ENCODE results near the gene CHI3L2.

DNA sequence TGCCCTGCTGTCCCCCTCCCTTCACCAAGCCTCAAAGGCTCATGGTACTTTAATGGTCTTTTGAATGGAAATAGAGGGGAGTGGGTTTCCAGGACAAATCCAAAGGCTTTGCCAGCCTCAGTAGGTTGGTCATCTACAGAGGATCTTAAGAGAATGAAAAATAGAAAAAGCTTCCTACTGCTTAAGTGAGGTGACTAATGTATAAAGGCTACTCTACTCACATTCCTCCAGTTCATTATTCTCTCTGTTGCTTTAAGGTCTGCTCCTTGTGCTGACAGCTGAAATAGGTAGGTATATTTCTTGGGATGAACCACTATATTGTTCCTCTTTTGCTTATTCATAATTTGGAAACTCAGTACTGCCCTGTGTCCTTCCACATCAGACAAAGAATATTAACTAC is 52.8 kb downstream of the CHI3L2 start:
- TF ChIP-seq, protein P1, sequence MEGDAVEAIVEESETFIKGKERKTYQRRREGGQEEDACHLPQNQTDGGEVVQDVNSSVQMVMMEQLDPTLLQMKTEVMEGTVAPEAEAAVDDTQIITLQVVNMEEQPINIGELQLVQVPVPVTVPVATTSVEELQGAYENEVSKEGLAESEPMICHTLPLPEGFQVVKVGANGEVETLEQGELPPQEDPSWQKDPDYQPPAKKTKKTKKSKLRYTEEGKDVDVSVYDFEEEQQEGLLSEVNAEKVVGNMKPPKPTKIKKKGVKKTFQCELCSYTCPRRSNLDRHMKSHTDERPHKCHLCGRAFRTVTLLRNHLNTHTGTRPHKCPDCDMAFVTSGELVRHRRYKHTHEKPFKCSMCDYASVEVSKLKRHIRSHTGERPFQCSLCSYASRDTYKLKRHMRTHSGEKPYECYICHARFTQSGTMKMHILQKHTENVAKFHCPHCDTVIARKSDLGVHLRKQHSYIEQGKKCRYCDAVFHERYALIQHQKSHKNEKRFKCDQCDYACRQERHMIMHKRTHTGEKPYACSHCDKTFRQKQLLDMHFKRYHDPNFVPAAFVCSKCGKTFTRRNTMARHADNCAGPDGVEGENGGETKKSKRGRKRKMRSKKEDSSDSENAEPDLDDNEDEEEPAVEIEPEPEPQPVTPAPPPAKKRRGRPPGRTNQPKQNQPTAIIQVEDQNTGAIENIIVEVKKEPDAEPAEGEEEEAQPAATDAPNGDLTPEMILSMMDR (conservative IDR thresholded peaks at IDR 0.05) = no peak
- TF ChIP-seq EZH2 (IDR thresholded peaks at IDR 0.05; ENCODE audit: low read depth) = no peak

All from PC-9 (cell line).